Endothelial cell of umbilical vein (primary cell): ENCODE data around the gene ZBTB32. TPM values are rescaled to one million over a fixed set of nuclear protein-coding genes. Genes with fewer than 3 reads are reported as not detected.

Experiments
- BruUV-seq: library from RNA; stranded (reverse); fragments of 400-500 nt; replicated peaks from 2 replicates; lab custom pipeline; 2021; lab: Mats Ljungman, UMichigan
- CTCF ChIA-PET: fragments of 300-600, 350-600 bp; sonication (Branson Sonifier 250); formaldehyde crosslinking; loops from one replicate; lab custom pipeline; 2021; ENCODE audit warnings: antibody characterized with exemption, inconsistent platforms; lab: Charles Lee
- POLR2A ChIA-PET: fragments of 300-600, 350-600 bp; sonication (Branson Sonifier 250); formaldehyde crosslinking; loops from one replicate; lab custom pipeline; 2021; ENCODE audit warnings: antibody characterized with exemption, inconsistent platforms; lab: Charles Lee
- DNase-seq: peaks from one replicate; pipeline ENCODE4 v3.0.0-alpha.2; 2011; ENCODE audit warnings: low read depth, low spot score
- FAIRE-seq: peaks from 2 replicates; lab custom pipeline; 2011; peaks lifted over from hg19 to GRCh38; lab: Jason Lieb, UNC
- H2AFZ ChIP-seq: 2 replicates; pipeline ENCODE4 v1.6.0; 2012; ENCODE audit warnings: low read depth, low read length, control low read depth, inconsistent platforms
- H3K27ac ChIP-seq: 2 replicates; pipeline ENCODE4 v1.5.1; 2011; ENCODE audit warnings: low read depth, mild to moderate bottlenecking, control low read depth, low read length, moderate library complexity; ENCODE audit not compliant: insufficient read depth
- H3K27me3 ChIP-seq, 2 experiments: 2 replicates each; pipeline versions ENCODE4 v1.6.0 to v1.6.1; 2011; ENCODE audit warnings: low read length in 2 of 2, mixed read lengths in 1 of 2; ENCODE audit not compliant: control insufficient read depth in 2 of 2, insufficient read depth in 2 of 2
- H3K36me3 ChIP-seq, 2 experiments: 2 replicates in 1 of 2; 3 replicates in 1 of 2; pipeline ENCODE4 v1.5.1; 2011; ENCODE audit warnings: low read length in 2 of 2, mild to moderate bottlenecking in 1 of 2, moderate library complexity in 1 of 2; ENCODE audit not compliant: control insufficient read depth in 2 of 2, insufficient read depth in 2 of 2; ENCODE audit errors: extremely low read depth in 1 of 2
- H3K4me1 ChIP-seq: 3 replicates; pipeline ENCODE4 v1.5.1; 2011; ENCODE audit warnings: mild to moderate bottlenecking, low read length; ENCODE audit not compliant: control insufficient read depth, insufficient read depth; ENCODE audit errors: extremely low read depth
- H3K4me2 ChIP-seq: 2 replicates; pipeline ENCODE4 v1.6.1; 2011; ENCODE audit warnings: low read length, control low read depth, mixed read lengths; ENCODE audit not compliant: insufficient read depth
- H3K4me3 ChIP-seq, 3 experiments: fragments of 200-600 bp in 1 of 3; sonication (generic), shearing (Covaris generic) in 1 of 3; replicated peaks in 1 of 3; 2 replicates each; pipeline ENCODE4 v1.5.1; 2011 to 2016; ENCODE audit warnings: control low read depth in 3 of 3, low read length in 3 of 3, mild to moderate bottlenecking in 2 of 3, inconsistent platforms in 1 of 3, low read depth in 1 of 3, moderate library complexity in 1 of 3; ENCODE audit not compliant: insufficient read depth in 1 of 3
- H3K79me2 ChIP-seq: 2 replicates; pipeline ENCODE4 v1.6.0; 2012; ENCODE audit warnings: low read length, inconsistent platforms; ENCODE audit not compliant: control insufficient read depth, insufficient read depth
- H3K9ac ChIP-seq: replicated peaks from 2 replicates; pipeline ENCODE3; 2011; ENCODE audit warnings: low read length, control low read depth; ENCODE audit not compliant: insufficient read depth; ENCODE audit errors: extremely low read depth
- H3K9me1 ChIP-seq: replicated peaks from 3 replicates; pipeline ENCODE4 v1.6.0; 2011; ENCODE audit warnings: mild to moderate bottlenecking, low read length; ENCODE audit not compliant: control insufficient read depth, insufficient read depth; ENCODE audit errors: extremely low read depth
- H3K9me3 ChIP-seq: replicated peaks from 2 replicates; pipeline ENCODE4 v1.5.1; 2012; ENCODE audit warnings: low read length, inconsistent platforms; ENCODE audit not compliant: control insufficient read depth, insufficient read depth
- H4K20me1 ChIP-seq: replicated peaks from 2 replicates; pipeline ENCODE3; 2011; ENCODE audit warnings: mild to moderate bottlenecking, low read length; ENCODE audit not compliant: control insufficient read depth, insufficient read depth; ENCODE audit errors: extremely low read depth
- EZH2 ChIP-seq: IDR thresholded peaks from 2 replicates; pipeline ENCODE4 v1.6.1; 2012; ENCODE audit warnings: borderline replicate concordance, low read depth, mild to moderate bottlenecking, moderate library complexity, low read length, inconsistent platforms; ENCODE audit not compliant: severe bottlenecking
- FOS ChIP-seq: IDR thresholded peaks from 2 replicates; pipeline ENCODE4 v1.6.1; 2011; ENCODE audit warnings: mild to moderate bottlenecking, low read length, moderate library complexity, borderline replicate concordance; ENCODE audit not compliant: insufficient read depth
- GATA2 ChIP-seq: IDR thresholded peaks from 2 replicates; pipeline ENCODE4 v1.7.0; 2011; ENCODE audit warnings: low read depth, mild to moderate bottlenecking, moderate library complexity, mixed read lengths, low read length; ENCODE audit not compliant: insufficient read length, insufficient read depth
- JUN ChIP-seq: IDR thresholded peaks from 2 replicates; pipeline ENCODE4 v1.6.1; 2011; ENCODE audit warnings: borderline replicate concordance, low read depth; ENCODE audit not compliant: insufficient read length, insufficient read depth
- MYC ChIP-seq: IDR thresholded peaks from one replicate; pipeline ENCODE4 v1.6.1; 2011; ENCODE audit warnings: mild to moderate bottlenecking, low read depth, low read length
- POLR2A ChIP-seq: IDR thresholded peaks from 2 replicates; pipeline ENCODE4 v1.6.1; 2012; ENCODE audit warnings: low read depth, mild to moderate bottlenecking, control low read depth, low read length
- POLR2AphosphoS5 ChIP-seq: IDR thresholded peaks from 2 replicates; pipeline ENCODE4 v1.6.1; 2012; ENCODE audit warnings: low read depth, mild to moderate bottlenecking, control low read depth, low read length, moderate library complexity; ENCODE audit not compliant: insufficient read depth
- dilution Hi-C: fragments of 300-500 bp; cut with MboI; formaldehyde crosslinking; loops from one replicate; pipeline ENCODE4 v1.15.0; 2019; ENCODE audit warnings: low sequenced_read_pairs; ENCODE audit not compliant: extremely low pct_ligation_motif_present
- intact Hi-C: fragments of 100-400 bp; cut with micrococcal nuclease; formaldehyde crosslinking; loops from one replicate; pipeline ENCODE4 v1.10.0; 2022
- polyA plus RNA-seq, 4 experiments: library from polyadenylated mRNA; depleted of rRNA in 3 of 4; stranded (reverse) in 3 of 4; unstranded in 1 of 4; fragments of >200 nt; gene quantifications; 2 replicates each; pipeline versions ENCODE4 v1.2.1 to v1.2.3, GENCODE V29; 2011 to 2012; ENCODE audit warnings: missing spikeins in 1 of 4
- total RNA-seq: library from RNA; stranded (reverse); gene quantifications from 2 replicates; pipeline ENCODE4 v1.2.3, GENCODE V29; 2021
- TF ChIP-seq, protein P1 (sequence below), 2 donors: IDR thresholded peaks; 1 replicate in 1 of 2; 2 replicates in 1 of 2; pipeline ENCODE4 v1.5.1; 2011; ENCODE audit warnings: low read length in 2 of 2, mild to moderate bottlenecking in 2 of 2, moderate library complexity in 2 of 2, control low read depth in 1 of 2, inconsistent platforms in 1 of 2, low read depth in 1 of 2; ENCODE audit not compliant: insufficient read depth in 1 of 2; ENCODE audit errors: extremely low read depth in 1 of 2
- TF ChIP-seq, protein P2 (sequence below): IDR thresholded peaks from 2 replicates; pipeline ENCODE4 v1.6.1; 2011; ENCODE audit not compliant: insufficient read depth, insufficient read length

Gene ZBTB32
- total and polyA plus RNA-seq, 2 donors (not counting 3 experiments of a cell fraction or from before 2014, with no cell fraction given): not detected

GRCh38 chr19:35713506-35713850, 9.1 kb downstream of the ZBTB32 start:
- Histone ChIP-seq H3K9me3 (no peaks in the 10 kb centered on the region), H3K27ac (no peak overlapping the region), H3K4me1 (peaks cover 11% of the 10 kb centered on the region), H3K27me3 (no peaks in the 10 kb centered on the region), H4K20me1 (no peaks in the 10 kb centered on the region), H3K9ac (no peak overlapping the region), H3K4me2 (no peak overlapping the region), H3K9me1 (no peaks in the 10 kb centered on the region), H3K36me3 (no peaks in the 10 kb centered on the region), H3K4me3 (no peak overlapping the region), H2AFZ (no peak overlapping the region), H3K79me2 (peaks cover 4% of the 10 kb centered on the region)
- ChIA-PET CTCF (interaction anchor here (1.6 to 2.2 kb wide), 2 partner anchors 15 to 19 kb away, joined by 4 to 11 read pairs; no protein-coding TSS in a partner anchor), POLR2A (no interaction called here)
- intact Hi-C loops (no loop called here), dilution Hi-C loops (no loop called here)
- no TSS peak for BruUV-seq
- TF ChIP-seq JUN: no peak
- TF ChIP-seq EZH2: no peak
- no peak for TF ChIP-seq GATA2
- no peak for TF ChIP-seq MYC
- TF ChIP-seq, protein P1, sequence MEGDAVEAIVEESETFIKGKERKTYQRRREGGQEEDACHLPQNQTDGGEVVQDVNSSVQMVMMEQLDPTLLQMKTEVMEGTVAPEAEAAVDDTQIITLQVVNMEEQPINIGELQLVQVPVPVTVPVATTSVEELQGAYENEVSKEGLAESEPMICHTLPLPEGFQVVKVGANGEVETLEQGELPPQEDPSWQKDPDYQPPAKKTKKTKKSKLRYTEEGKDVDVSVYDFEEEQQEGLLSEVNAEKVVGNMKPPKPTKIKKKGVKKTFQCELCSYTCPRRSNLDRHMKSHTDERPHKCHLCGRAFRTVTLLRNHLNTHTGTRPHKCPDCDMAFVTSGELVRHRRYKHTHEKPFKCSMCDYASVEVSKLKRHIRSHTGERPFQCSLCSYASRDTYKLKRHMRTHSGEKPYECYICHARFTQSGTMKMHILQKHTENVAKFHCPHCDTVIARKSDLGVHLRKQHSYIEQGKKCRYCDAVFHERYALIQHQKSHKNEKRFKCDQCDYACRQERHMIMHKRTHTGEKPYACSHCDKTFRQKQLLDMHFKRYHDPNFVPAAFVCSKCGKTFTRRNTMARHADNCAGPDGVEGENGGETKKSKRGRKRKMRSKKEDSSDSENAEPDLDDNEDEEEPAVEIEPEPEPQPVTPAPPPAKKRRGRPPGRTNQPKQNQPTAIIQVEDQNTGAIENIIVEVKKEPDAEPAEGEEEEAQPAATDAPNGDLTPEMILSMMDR (IDR thresholded peaks at IDR 0.05; ENCODE audit: extremely low read depth in 1 of 2, insufficient read depth in 1 of 2, low read depth in 1 of 2, low read length in 2 of 2): no peak
- TF ChIP-seq POLR2AphosphoS5: no peak
- TF ChIP-seq POLR2A: no peak
- no peak for TF ChIP-seq FOS
- TF ChIP-seq, protein P2, sequence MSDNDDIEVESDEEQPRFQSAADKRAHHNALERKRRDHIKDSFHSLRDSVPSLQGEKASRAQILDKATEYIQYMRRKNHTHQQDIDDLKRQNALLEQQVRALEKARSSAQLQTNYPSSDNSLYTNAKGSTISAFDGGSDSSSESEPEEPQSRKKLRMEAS: no peak
- DNase-seq: no peak
- no peak for FAIRE-seq
